ENCODE results near the gene ALDH3A1.

GRCh38 chr17:19768046-19768782 lies 20.1 kb upstream of the ALDH3A1 start:
- TF ChIP-seq EZH2 (IDR thresholded peaks at IDR 0.05; ENCODE audit: borderline replicate concordance, insufficient read depth, low read length, poor library complexity, severe bottlenecking) (no peak), EP300 (conservative IDR thresholded peaks at IDR 0.05; ENCODE audit: poor library complexity, severe bottlenecking) (no peak)
- TF ChIP-seq, protein P1, sequence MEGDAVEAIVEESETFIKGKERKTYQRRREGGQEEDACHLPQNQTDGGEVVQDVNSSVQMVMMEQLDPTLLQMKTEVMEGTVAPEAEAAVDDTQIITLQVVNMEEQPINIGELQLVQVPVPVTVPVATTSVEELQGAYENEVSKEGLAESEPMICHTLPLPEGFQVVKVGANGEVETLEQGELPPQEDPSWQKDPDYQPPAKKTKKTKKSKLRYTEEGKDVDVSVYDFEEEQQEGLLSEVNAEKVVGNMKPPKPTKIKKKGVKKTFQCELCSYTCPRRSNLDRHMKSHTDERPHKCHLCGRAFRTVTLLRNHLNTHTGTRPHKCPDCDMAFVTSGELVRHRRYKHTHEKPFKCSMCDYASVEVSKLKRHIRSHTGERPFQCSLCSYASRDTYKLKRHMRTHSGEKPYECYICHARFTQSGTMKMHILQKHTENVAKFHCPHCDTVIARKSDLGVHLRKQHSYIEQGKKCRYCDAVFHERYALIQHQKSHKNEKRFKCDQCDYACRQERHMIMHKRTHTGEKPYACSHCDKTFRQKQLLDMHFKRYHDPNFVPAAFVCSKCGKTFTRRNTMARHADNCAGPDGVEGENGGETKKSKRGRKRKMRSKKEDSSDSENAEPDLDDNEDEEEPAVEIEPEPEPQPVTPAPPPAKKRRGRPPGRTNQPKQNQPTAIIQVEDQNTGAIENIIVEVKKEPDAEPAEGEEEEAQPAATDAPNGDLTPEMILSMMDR (IDR thresholded peaks at IDR 0.05; ENCODE audit: poor library complexity, severe bottlenecking) = no peak
